ENCODE data around the gene ARHGAP10.

Gene ARHGAP10

DNA sequence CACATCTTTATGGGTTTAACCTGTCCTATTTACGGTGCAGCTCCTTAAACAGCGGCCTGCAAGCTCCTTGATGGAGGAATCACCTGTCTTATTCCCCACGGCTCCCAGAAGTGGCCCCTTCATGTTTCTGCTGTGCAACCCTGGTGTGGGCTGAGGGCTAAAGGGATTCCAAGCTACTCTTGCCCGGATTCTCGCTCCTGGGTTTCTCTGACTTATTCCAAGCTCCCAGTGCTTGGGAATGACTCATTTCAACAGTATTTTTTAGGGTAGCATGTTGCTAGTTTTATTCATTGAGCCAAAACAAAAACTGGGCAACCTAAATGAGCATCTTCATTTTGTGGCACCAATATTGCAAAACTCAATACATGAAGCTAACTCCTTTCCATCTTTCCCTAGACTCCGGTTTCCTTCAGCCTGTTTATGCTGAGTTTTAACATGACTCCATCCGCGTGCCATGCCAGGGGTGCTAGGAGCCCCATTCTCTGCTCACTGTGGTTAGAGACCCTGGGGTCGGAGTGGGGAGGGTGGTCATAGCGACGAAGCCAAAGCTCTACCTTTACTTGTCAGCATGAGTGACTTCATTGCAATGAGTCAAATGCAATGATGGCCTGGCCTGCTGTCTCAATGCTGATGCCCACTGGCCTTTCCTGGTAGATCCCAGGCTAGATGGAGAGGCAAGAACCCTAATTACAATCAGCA is 360.6 kb downstream of the ARHGAP10 start:
- no peak for DNase-seq (ENCODE audit: low read depth)

DNA sequence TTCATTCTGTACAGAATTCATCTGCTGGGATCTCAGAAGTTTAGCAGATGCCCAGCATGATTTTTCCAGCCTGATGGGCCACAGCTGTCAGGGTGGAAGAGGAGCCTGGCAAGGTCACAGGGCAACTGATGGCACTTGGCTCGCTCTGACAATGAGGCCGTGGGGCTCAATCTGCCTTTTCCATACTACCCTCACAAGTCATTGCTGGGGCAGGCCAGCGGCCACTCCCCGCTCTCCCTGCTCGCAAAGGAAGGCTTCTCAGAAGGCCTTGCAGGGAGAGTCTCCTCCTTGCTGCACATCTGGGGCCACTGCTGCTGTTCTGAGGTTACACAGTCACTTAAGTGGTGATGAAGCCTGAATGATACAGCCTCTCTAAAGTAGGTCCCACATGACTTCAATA is 361.2 kb downstream of the ARHGAP10 start:
- no peak for DNase-seq (ENCODE audit: low read depth)

DNA sequence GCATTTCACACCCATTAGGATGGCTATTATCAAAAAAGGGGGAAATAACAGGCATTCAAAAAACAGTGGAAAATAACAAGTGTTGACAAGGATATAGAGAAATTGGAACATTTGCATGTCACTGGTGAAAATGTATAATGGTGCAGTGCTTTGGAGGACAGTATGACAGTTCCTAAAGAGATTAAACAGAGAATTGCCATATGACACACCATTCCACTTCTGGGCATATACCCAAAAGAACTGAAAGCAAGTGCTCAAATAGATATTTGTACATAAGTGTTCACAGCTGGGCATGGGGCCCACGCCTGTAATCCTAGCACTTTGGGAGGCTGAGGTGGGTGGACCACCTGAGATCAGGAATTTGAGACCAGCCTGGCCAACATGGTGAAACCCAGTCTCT is 362.3 kb downstream of the ARHGAP10 start:
- no peak for DNase-seq (ENCODE audit: low read depth)

DNA sequence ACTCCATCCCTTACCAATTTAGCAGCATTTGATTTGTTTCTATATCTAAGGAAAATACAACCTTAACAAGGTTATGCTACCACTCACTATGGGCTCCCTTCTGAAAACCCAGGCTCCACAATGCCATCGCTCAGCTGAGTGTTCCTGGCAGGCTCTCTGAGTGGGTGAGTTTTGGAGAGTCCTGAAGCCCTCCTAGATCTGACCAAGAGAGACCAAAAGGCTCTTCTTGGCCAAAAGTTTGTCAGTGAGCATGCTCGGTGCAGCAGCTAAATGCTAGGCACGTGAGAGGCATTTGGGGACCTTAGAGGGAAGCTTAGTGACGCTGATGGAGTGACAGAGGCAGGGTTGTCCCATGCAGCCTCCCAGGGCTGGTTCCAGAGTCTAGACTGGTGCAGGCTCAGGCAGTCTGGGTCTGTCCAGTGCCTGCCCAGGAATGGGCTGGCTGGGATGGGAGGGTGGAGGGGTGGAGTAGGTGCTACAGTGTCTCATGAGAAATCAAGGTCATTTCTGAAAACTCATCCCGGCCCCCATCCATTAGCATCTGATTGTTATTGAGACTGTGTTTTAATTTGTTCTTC is 363.5 kb downstream of the ARHGAP10 start:
- DNase-seq (ENCODE audit: low read depth), result no peak

DNA sequence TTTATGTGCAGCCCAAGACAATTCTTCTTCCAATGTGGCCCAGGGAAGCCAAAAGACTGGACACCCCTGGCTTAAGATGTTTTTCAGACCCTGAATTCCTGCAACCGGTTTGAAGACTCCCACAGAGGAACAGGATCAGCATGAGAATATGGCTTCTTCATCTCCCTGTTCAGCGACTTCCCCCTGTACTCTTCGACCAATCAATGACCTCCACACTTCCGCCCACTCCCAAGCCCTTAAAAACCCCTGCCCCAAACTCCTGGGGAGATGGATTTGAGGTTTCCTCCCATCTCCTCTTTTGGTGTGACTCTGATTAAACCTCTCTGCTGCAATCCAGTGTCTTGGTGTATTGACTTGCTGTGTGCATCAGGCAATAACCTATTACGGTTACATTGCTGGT is 365.9 kb downstream of the ARHGAP10 start:
- no peak for DNase-seq (ENCODE audit: low read depth)

DNA sequence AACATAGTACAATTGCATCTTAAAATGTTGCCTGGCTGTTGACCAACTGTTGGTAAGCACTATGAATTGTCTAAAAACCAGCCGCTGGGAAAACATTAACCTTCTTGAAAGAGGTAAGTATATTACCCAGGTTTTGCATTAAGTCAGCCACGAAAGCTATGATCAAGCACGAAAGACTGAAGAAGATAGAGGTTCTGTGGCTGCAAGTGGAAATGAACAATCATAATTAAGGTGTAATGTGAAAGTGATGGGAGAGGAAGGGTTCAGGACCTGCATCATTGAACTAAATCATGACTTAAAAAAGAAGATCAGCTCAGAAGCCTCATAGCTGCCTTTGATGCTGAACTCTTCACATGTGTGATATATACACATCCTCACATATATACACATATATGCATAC is 369.3 kb downstream of the ARHGAP10 start:
- DNase-seq (ENCODE audit: low read depth), result no peak

DNA sequence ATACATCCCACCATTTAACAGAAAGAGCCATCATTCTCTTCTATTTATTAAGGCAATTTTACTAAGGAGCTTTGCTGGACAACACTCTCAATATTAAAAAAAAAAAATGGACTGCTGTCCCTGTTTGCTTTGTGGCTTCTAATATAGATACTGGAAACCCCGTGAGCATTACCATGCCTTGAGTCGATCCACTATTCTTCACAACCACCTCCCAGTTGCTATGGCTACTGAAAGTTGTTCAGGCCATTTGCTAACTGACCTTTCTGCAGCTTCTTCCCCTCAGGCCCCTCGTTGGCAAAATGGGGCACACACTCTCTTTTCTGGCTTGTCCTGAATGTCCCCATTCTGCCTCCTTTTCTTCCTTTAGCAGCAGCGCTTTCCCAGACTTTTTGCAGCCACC is 369.9 kb downstream of the ARHGAP10 start:
- DNase-seq (ENCODE audit: low read depth), result no peak

DNA sequence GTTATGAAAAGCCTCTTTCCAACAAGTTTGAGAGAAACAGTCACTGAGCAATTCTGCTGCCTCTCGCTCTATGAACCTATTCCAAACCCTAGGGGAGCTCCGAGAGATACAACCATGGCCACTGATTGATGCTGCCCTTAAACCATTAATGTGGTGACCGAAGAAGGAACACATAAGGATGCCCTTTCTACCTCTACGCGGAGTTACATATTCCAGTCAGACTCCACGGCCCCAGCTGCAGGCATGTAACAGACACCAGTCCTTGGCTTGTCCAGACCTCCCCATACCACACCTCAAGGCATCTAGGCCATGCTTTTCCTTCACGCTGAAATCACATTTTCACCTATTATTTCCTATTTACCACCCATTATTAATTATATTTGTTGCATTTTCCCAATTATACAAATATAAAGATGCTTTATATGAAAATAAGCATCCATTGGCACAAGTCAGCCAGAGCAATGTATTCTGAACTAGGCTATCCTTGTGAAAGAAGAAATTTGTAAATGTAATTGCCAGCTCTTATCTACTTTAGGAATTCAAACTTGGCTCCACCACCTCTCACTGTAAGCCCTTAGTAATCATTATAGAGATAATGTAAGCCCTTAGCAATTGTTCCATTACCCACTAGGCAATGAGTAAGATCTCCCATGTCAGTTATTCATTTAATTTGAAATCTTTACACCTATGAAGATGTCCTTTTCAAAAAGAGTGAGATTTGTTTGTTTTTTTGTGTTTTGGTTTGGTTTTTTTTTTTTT is 371.9 kb downstream of the ARHGAP10 start:
- DNase-seq (ENCODE audit: low read depth), result no peak

DNA sequence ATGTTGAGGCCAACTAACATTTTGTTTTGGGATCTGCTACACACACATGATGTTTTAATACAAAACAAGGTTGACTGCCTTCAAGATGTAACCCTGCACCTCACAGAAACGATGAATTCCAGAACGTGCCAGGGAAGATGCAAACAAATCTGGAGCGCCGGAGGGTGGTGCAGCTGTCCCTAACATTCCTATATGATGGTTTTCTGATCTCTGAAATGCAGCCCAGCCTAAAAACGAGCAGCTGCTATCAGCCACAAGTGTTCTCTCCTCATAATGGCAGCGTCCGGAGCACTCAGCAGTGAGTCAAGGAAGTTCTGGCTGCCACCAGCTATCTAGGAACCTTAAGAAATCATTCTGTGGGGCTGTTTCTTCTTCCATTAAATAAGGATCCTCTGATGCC is 376.9 kb downstream of the ARHGAP10 start:
- no peak for DNase-seq (ENCODE audit: low read depth)

DNA sequence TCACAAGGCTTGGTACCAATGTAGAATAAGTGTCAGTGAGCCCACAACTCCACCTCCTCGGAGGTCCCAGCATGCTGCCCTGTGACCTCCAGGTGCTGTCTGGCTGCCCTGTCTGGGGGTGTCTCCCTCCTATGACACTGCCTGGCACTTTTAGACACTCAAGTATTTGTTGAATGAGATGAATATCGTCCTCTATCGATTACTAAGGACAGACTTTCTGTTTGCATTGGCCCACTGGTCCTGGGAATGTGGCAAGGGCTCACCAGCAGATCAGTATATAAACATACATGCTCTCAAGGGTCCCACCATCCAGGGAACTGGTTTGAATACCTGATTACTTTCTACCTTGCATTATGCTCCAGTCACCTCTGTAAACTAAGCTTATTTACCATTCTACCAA is 377.3 kb downstream of the ARHGAP10 start:
- DNase-seq (ENCODE audit: low read depth), result no peak

DNA sequence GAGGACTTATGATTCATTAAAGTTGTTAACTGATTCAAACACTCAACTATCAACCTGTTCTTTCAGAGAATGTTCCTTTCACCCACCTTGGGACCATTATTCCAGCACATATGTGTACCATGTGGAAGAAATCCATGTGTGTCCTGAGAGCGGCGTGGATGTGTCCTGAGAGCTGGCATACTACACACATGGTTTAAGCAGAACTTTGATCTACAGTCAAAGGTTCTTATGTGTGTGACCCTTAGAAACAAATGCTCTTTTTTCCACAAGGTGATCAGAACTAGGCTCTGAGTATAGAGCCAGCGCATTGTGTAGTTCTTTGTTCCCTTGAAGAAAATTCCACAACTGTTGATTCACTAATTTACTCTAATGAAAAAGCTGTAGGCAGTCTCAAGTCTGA is 378.3 kb downstream of the ARHGAP10 start:
- no peak for DNase-seq (ENCODE audit: low read depth)

DNA sequence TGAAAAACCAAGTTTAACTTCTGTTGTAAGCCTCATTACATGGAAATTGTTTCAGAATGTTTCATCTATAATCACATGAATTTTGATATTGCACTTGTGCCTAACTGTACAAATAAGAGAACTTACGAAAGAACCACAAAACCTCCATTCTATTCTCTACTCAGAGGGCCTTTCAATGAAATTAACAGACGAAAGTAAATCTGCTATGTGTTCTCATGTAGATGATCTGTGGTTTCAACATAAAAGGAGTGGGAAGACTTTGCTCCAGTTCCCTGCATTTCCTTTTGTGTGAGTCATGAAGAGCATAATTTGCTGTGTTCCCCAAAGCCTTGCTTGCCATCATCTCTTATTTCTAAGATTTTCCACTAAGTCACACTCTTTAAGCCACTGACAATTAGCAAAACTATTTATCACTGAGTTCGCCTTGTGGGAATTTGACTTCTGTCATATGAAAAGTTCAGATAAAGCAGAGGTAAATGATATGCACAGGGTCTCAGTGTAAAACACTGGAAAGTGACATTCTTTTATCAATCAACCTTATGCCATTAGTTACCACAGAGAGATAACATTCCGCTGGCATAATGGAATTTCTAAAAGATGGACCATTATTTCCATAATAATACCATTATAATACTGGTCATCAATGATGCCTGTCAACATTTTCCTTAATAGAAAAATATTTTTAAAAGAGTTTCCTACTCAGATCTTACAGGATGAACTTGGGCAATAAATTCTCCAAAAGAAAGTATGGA is 380.5 kb downstream of the ARHGAP10 start:
- DNase-seq (ENCODE audit: low read depth), result no peak

DNA sequence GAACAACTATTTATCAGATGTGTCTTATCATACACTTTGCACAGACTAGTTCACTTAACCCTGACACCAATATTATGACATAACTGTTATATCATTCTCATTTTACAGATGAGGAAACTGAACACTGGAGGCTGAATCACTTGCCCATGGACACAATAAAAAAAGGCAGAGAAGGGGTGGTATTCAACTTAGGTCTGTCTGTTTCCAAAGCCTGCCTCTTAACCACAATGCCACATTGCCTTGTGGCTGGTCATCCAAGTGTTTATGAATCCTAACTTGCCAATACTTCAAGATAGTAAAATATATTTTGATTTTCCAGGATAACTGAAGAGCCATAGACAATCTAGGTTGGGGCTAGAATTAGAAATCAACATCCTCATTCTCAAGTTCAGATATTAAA is 382.5 kb downstream of the ARHGAP10 start:
- DNase-seq (ENCODE audit: low read depth), result no peak

DNA sequence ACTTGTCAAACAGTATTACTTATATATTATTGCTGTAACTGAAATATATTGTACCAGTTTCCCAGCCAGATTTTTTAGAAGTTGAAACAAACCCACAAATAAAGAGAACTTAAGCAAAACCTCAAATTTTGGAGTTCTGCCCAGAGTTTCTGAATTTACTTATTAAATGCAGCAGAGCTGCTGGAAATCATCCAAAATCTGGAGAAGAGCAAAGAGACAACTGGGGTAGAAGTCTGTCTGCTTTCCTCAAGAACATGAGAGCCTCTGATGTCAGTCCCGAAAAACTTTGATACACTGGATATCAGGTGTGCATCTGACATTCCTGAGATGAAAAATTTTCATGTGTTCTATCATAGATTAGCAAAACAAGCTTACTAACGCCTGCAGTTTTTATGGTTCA is 384.4 kb downstream of the ARHGAP10 start:
- no peak for DNase-seq (ENCODE audit: low read depth)

DNA sequence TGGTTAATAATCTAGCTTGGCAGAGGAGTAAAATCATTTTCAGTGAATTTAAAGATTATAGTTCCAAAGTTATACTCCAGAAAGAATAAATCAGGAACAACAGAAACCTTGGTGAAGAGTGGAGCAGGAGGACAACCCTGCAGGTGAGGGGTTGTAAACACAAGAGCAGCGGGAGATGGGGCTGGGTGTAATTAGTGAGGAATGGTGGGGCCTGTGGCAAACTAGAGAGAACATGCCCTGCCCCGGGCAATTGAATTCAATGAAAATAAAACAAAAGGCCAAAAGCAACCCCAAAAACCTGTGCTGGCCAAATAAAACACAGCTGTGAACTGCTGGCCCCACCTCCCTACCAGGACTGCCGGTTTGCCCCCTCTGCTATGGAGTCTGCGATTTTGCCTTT is 385.1 kb downstream of the ARHGAP10 start:
- DNase-seq (ENCODE audit: low read depth), result no peak

DNA sequence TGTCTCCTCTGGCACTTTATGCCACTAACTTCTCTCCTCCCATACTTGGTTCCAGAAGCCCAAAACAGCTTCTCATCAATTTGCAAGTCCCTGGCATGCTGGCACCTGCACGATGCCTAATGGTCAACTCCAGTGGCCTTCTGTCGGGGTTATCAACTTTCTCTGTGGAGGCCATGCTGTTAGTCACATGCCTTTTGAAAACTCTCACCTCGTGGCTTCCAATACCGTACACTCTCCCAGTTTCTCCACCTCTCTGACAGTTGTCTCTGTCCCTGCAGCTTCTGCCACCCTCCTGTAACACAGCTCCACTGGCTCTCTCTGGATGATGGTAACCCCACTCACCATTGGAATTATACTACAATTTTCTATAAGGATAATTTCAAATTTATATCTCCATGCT is 386.3 kb downstream of the ARHGAP10 start:
- no peak for DNase-seq (ENCODE audit: low read depth)

DNA sequence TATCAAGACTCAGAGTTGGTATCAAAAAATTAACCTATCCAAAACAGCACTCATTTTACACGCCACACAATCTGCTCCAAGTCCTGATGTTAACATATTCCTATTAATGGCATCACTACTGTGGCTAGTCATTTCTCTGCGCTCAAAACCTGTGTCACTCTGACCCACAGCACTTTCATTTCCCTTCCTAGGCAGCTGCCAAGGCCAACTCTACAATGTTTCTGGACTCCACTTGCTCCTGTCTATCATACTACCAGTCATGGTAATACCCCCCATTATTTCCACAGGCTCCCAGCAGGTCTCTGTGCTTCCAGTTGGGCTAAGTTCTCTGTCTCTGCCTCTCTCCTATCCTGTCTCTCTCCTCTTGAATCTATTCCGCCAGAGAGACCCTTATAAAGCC is 386.7 kb downstream of the ARHGAP10 start:
- no peak for DNase-seq (ENCODE audit: low read depth)

DNA sequence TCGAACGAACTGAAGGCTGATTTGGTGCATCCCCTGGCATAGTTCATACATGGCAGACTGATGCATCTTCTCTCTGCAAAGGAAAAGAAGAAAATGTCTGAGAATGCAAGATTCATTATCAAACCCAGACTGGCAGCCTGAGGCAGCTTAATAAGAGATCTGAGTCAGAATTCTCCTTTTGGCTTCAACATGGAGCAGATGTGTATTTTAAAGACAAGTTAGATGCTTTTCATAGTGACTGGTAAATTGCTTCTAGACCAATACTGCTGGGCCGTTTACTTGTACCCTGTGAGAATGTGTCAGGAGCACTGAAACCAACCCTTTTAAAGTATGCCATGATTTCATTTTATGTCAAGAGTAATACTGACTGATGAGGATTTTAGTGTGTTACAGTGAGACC is 388.3 kb downstream of the ARHGAP10 start:
- no peak for DNase-seq (ENCODE audit: low read depth)
